PFSK-1 (cell line): ENCODE measurements around the gene PDE4B.

Source experiments
- FOXP2 ChIP-seq: optimal IDR thresholded peaks from 2 replicates; pipeline ENCODE3; 2011; ENCODE audit warnings: borderline replicate concordance, control low read depth, inconsistent platforms; ENCODE audit not compliant: insufficient read depth; ENCODE audit errors: extremely low read length, extremely low read depth
- POLR2AphosphoS5 ChIP-seq: IDR thresholded peaks from 2 replicates; pipeline ENCODE4 v1.6.1; 2012; ENCODE audit warnings: low read depth, mild to moderate bottlenecking, control low read depth, low read length, moderate library complexity
- SIN3A ChIP-seq: IDR thresholded peaks from 2 replicates; pipeline ENCODE4 v1.6.1; 2012; ENCODE audit warnings: mild to moderate bottlenecking, low read length, moderate library complexity, borderline replicate concordance; ENCODE audit not compliant: insufficient read depth
- TF ChIP-seq, protein P1 (sequence below), 2 experiments: IDR thresholded peaks; 2 replicates each; pipeline versions ENCODE4 v1.6.1 to v1.8.0; 2011 to 2012; ENCODE audit warnings: low read depth in 2 of 2, low read length in 2 of 2, control low read depth in 1 of 2, inconsistent platforms in 1 of 2, mild to moderate bottlenecking in 1 of 2, moderate library complexity in 1 of 2; ENCODE audit not compliant: insufficient read depth in 1 of 2

DNA sequence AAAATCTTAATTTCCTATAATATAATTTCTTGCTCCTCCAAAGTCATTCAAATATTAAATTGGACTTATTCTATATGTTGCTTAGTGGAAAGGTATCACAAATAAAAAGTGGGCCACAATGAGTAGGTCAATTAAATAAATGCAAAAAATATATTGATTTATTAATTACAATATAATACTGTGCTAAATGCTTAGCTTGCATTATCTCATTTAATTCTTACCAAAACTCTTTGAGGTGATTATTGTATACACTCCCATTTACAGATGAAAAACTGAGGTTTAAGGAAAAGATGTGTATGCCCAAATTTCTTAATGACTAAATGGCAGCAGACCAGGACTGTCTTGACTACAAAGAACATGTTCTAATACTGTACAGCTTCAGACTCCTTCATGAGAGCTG, 415.9 kb downstream of the PDE4B start:
- TF ChIP-seq POLR2AphosphoS5: no peak
- TF ChIP-seq, protein P1, sequence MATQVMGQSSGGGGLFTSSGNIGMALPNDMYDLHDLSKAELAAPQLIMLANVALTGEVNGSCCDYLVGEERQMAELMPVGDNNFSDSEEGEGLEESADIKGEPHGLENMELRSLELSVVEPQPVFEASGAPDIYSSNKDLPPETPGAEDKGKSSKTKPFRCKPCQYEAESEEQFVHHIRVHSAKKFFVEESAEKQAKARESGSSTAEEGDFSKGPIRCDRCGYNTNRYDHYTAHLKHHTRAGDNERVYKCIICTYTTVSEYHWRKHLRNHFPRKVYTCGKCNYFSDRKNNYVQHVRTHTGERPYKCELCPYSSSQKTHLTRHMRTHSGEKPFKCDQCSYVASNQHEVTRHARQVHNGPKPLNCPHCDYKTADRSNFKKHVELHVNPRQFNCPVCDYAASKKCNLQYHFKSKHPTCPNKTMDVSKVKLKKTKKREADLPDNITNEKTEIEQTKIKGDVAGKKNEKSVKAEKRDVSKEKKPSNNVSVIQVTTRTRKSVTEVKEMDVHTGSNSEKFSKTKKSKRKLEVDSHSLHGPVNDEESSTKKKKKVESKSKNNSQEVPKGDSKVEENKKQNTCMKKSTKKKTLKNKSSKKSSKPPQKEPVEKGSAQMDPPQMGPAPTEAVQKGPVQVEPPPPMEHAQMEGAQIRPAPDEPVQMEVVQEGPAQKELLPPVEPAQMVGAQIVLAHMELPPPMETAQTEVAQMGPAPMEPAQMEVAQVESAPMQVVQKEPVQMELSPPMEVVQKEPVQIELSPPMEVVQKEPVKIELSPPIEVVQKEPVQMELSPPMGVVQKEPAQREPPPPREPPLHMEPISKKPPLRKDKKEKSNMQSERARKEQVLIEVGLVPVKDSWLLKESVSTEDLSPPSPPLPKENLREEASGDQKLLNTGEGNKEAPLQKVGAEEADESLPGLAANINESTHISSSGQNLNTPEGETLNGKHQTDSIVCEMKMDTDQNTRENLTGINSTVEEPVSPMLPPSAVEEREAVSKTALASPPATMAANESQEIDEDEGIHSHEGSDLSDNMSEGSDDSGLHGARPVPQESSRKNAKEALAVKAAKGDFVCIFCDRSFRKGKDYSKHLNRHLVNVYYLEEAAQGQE (IDR thresholded peaks at IDR 0.05; ENCODE audit: insufficient read depth in 1 of 2, low read depth in 2 of 2, low read length in 2 of 2): no peak
- no peak for TF ChIP-seq FOXP2
- no peak for TF ChIP-seq SIN3A
